K562 (cell line): ENCODE measurements around the gene SORCS2. TPM values are rescaled to one million over a fixed set of nuclear protein-coding genes. Genes with fewer than 3 reads are reported as not detected.

Source experiments
- ATAC-seq: fragments of 200-7000 bp; cut with Tn5 transposase; 3 replicates; pipeline ENCODE4 v1.9.1; 2020; ENCODE audit warnings: moderate library complexity
- BruUV-seq: library from RNA; stranded (reverse); fragments of 400-500 nt; replicated peaks from 2 replicates; lab custom pipeline; 2021; lab: Mats Ljungman, UMichigan
- CTCF ChIA-PET: fragments of 300-600 bp; formaldehyde crosslinking; extraction: SDS; loops from one replicate; lab custom pipeline; 2021; ENCODE audit warnings: low intra/inter-chr PET ratio; lab: Yijun Ruan, JAX
- POLR2A ChIA-PET: fragments of 300-600, 350-650 bp; sonication (Branson Sonifier 250); formaldehyde crosslinking; extraction: SDS; loops from one replicate; lab custom pipeline; 2021; ENCODE audit warnings: antibody characterized with exemption, inconsistent platforms; lab: Yijun Ruan, JAX
- DNase-seq, 4 experiments: peaks; one replicate each; pipeline versions ENCODE4 v3.0.0 to v3.0.0-alpha.2; 2011 to 2018; ENCODE audit warnings: low spot score in 3 of 4, mixed read lengths in 3 of 4; ENCODE audit errors: extremely low read depth in 1 of 4
- FAIRE-seq: peaks from 2 replicates; lab custom pipeline; 2011; peaks lifted over from hg19 to GRCh38; lab: Jason Lieb, UNC
- H2AFZ ChIP-seq: 2 replicates; pipeline ENCODE4 v1.6.0; 2011; ENCODE audit warnings: low read depth, low read length, control low read depth, inconsistent platforms
- H3K27ac ChIP-seq: fragments of 200-600 bp; 3 replicates; pipeline ENCODE4 v1.8.0; 2011; ENCODE audit warnings: low read depth, mild to moderate bottlenecking, control low read depth, inconsistent platforms, low read length, moderate library complexity, mixed read lengths; ENCODE audit errors: extremely low read depth
- H3K27me3 ChIP-seq, 2 experiments: fragments of 300-600 bp in 1 of 2; 2 replicates in 1 of 2; 3 replicates in 1 of 2; pipeline versions ENCODE4 v1.6.0 to v1.8.0; 2011; ENCODE audit warnings: inconsistent platforms in 2 of 2, low read length in 2 of 2, mild to moderate bottlenecking in 1 of 2, mixed read lengths in 1 of 2, moderate library complexity in 1 of 2; ENCODE audit not compliant: control insufficient read depth in 2 of 2, insufficient read depth in 2 of 2
- H3K36me3 ChIP-seq: fragments of 300-600 bp; 3 replicates; pipeline ENCODE4 v1.8.0; 2011; ENCODE audit warnings: mild to moderate bottlenecking, low read length, inconsistent platforms; ENCODE audit not compliant: control insufficient read depth, insufficient read depth
- H3K4me1 ChIP-seq, 2 experiments: fragments of 200-600 bp in 1 of 2; replicated peaks in 1 of 2; 2 replicates in 1 of 2; 3 replicates in 1 of 2; pipeline versions ENCODE4 v1.5.1 to v1.8.0; 2011; ENCODE audit warnings: inconsistent platforms in 2 of 2, low read length in 2 of 2, mild to moderate bottlenecking in 1 of 2, mixed read lengths in 1 of 2, moderate library complexity in 1 of 2; ENCODE audit not compliant: control insufficient read depth in 2 of 2, insufficient read depth in 2 of 2
- H3K4me2 ChIP-seq: 2 replicates; pipeline ENCODE4 v1.6.1; 2011; ENCODE audit warnings: low read length, control low read depth, inconsistent platforms, mixed read lengths; ENCODE audit not compliant: insufficient read depth
- H3K4me3 ChIP-seq: fragments of 200-600 bp; sonication (generic), shearing (Covaris generic); 2 replicates; pipeline ENCODE4 v1.5.1; 2016; ENCODE audit warnings: control low read depth, inconsistent platforms
- H3K79me2 ChIP-seq: fragments of 200-600 bp; 3 replicates; pipeline ENCODE4 v1.8.0; 2011; ENCODE audit warnings: low read length, inconsistent platforms; ENCODE audit not compliant: control insufficient read depth, insufficient read depth
- H3K9ac ChIP-seq, 2 experiments: 2 replicates each; pipeline versions ENCODE4 v1.6.0 to v1.6.1; 2011; ENCODE audit warnings: low read depth in 2 of 2, low read length in 2 of 2, control low read depth in 1 of 2, inconsistent platforms in 1 of 2, mild to moderate bottlenecking in 1 of 2, mixed read lengths in 1 of 2; ENCODE audit not compliant: insufficient read depth in 1 of 2
- H3K9me1 ChIP-seq: one replicate; pipeline ENCODE4 v1.6.0; 2011; ENCODE audit warnings: inconsistent platforms, mild to moderate bottlenecking, low read length, moderate library complexity; ENCODE audit not compliant: control insufficient read depth, insufficient read depth
- H3K9me3 ChIP-seq: replicated peaks from 2 replicates; pipeline ENCODE4 v1.5.1; 2011; ENCODE audit warnings: low read depth, low read length, inconsistent platforms; ENCODE audit not compliant: control insufficient read depth, insufficient read depth
- H4K20me1 ChIP-seq: replicated peaks from 2 replicates; pipeline ENCODE4 v1.6.1; 2011; ENCODE audit warnings: low read length, inconsistent platforms, mixed read lengths; ENCODE audit not compliant: control insufficient read depth, insufficient read depth
- CBX2 ChIP-seq: fragments of 200-600 bp; sonication (generic); IDR thresholded peaks from one replicate; pipeline ENCODE4 v1.6.1; 2012; ENCODE audit warnings: mild to moderate bottlenecking, low read length, inconsistent platforms; ENCODE audit not compliant: insufficient read depth, poor library complexity, severe bottlenecking
- ETV1 ChIP-seq: fragments of 450-650 bp; conservative IDR thresholded peaks from 2 replicates; pipeline ENCODE4 v1.6.1; 2016; ENCODE audit warnings: missing genetic modification characterization, control low read depth, low read depth, missing compliant biosample characterization
- FOSL1 ChIP-seq: fragments of 200-800 bp; sonication (Bioruptor generic); conservative IDR thresholded peaks from 2 replicates; pipeline ENCODE4 v1.6.1; 2016; ENCODE audit warnings: missing genetic modification characterization, missing compliant biosample characterization
- HMBOX1 ChIP-seq: sonication (generic); IDR thresholded peaks from 2 replicates; pipeline ENCODE4 v1.6.1; 2016
- IFI16 ChIP-seq: fragments of 250-450 bp; sonication (Bioruptor Pico); IDR thresholded peaks from 2 replicates; pipeline ENCODE4 v2.1.2; 2022; ENCODE audit warnings: mild to moderate bottlenecking, inconsistent platforms
- NELFE ChIP-seq: IDR thresholded peaks from 2 replicates; pipeline ENCODE4 v1.6.1; 2011; ENCODE audit warnings: mild to moderate bottlenecking; ENCODE audit not compliant: insufficient read depth, insufficient read length
- PKNOX1 ChIP-seq: fragments of 450-650 bp; IDR thresholded peaks from 2 replicates; pipeline ENCODE4 v1.6.1; 2016
- RBBP5 ChIP-seq: fragments of 200-600 bp; sonication (generic); IDR thresholded peaks from 2 replicates; pipeline ENCODE4 v1.6.1; 2012; ENCODE audit warnings: borderline replicate concordance, mild to moderate bottlenecking, low read length, control low read depth, inconsistent platforms; ENCODE audit not compliant: insufficient read depth, poor library complexity, severe bottlenecking
- RBM14 ChIP-seq: fragments of 200-400 bp; formaldehyde crosslinking; IDR thresholded peaks from 2 replicates; pipeline ENCODE4 v1.6.1; 2018; ENCODE audit warnings: low read depth, mild to moderate bottlenecking, low read length, moderate library complexity, borderline replicate concordance; ENCODE audit not compliant: insufficient read depth
- WGBS: fragments of 100-300 bp; shearing (Covaris generic); methylation state at CpG from one replicate; pipeline ENCODE4 v1.1.6; 2016; ENCODE audit warnings: low coverage, mixed read lengths; ENCODE audit not compliant: insufficient coverage; ENCODE audit errors: missing lambda C conversion rate; 5-methylcytosine and 5-hydroxymethylcytosine counted together
- in situ Hi-C: fragments of 300-500 bp; cut with MboI; formaldehyde crosslinking; loops from 4 replicates; pipeline ENCODE4 v1.15.0; 2018; ENCODE audit warnings: inconsistent platforms, mixed read lengths
- intact Hi-C: fragments of 100-400 bp; cut with micrococcal nuclease; formaldehyde crosslinking; loops from 2 replicates; pipeline ENCODE4 v1.14.2; 2022
- polyA plus RNA-seq, 8 experiments: library from polyadenylated mRNA; depleted of rRNA in 4 of 8; stranded (reverse) in 5 of 8; unstranded in 3 of 8; fragments of >200 nt; fragmentation: Nextera tagmentation in 2 of 8; fragmentation: Illumina TruSeq in 1 of 8; extraction: Ambion mirVana in 2 of 8; extraction: Trizol in 1 of 8; gene quantifications; 2 replicates each; pipeline versions ENCODE4 v1.2.1 to v1.2.3, GENCODE V29; 2011 to 2014; ENCODE audit warnings: inconsistent platforms in 1 of 8, missing spikeins in 1 of 8
- total RNA-seq, 7 experiments: library from RNA; depleted of rRNA in 6 of 7; stranded (reverse); fragments of >200 nt in 6 of 7; fragmentation: Illumina TruSeq in 2 of 7; extraction: Trizol in 2 of 7; gene quantifications; 2 replicates each; pipeline versions ENCODE4 v1.2.1 to v1.2.3, GENCODE V29; 2011 to 2021; ENCODE audit warnings: low replicate concordance in 1 of 7

SORCS2 gene
- total and polyA plus RNA-seq, 9 of the 15 experiments (the other 6 are each of a cell fraction or from before 2014, with no cell fraction given): not detected

- no peak for TF ChIP-seq CBX2
- no peak for TF ChIP-seq PKNOX1
- no peak for TF ChIP-seq RBBP5
- TF ChIP-seq ETV1 (tag): no peak
Observed at GRCh38 chr4:7209699-7210098, 17.4 kb downstream of the SORCS2 start (continued).

GRCh38 chr4:7210824-7211223 is 18.5 kb downstream of the SORCS2 start:
- Histone ChIP-seq H3K9me1 (no peaks in the 10 kb centered on the region), H3K9me3 (no peaks in the 10 kb centered on the region), H3K4me1 (peaks cover 4 to 6% of the 10 kb centered on the region in 2 experiments; a peak in 4 of 5 replicates), H3K4me3 (no peak overlapping the region), H4K20me1 (peaks cover 4% of the 10 kb centered on the region; the same call in 1 of the 2 replicates), H3K79me2 (no peaks in the 10 kb centered on the region), H3K36me3 (no peaks in the 10 kb centered on the region), H3K4me2 (no peak overlapping the region), H3K27ac (no peak overlapping the region), H2AFZ (no peak overlapping the region), H3K9ac (no peak overlapping the region), H3K27me3 (peaks cover 22 to 64% of the 10 kb centered on the region in 2 experiments; a peak in 4 of 5 replicates)
- WGBS: 0% methylated on average over 3 of the region's 4 CpGs
- no TSS peak for BruUV-seq
- intact Hi-C loops (no loop called here), in situ Hi-C loops (no loop called here)
- ChIA-PET CTCF (no interaction called here), POLR2A (no interaction called here)
- FAIRE-seq (no peak), ATAC-seq (no peak), DNase-seq (no peak)
- no peak for TF ChIP-seq HMBOX1
- TF ChIP-seq NELFE: no peak
- no peak for TF ChIP-seq IFI16 (CRISPR knock-in tag)
- TF ChIP-seq FOSL1 (tag): no peak
- TF ChIP-seq RBM14: no peak
